DND-41 (cell line): Measurements from ENCODE around the gene RPL29.

ENCODE experiments used
- ATAC-seq: fragments of 200-7000 bp; cut with Tn5 transposase; 3 replicates; pipeline ENCODE4 v1.9.1; 2021; ENCODE audit warnings: low read depth; ENCODE audit not compliant: insufficient read depth
- DNase-seq: peaks from one replicate; pipeline ENCODE4 v3.0.0-alpha.2; 2020
- H2AFZ ChIP-seq: 2 replicates; pipeline ENCODE4 v1.6.0; 2012; ENCODE audit warnings: low read depth, low read length
- H3K27ac ChIP-seq: 2 replicates; pipeline ENCODE4 v1.5.1; 2012; ENCODE audit warnings: low read length, inconsistent platforms
- H3K27me3 ChIP-seq: fragments of 200-600 bp; sonication (generic); 2 replicates; pipeline ENCODE4 v1.6.0; 2012; ENCODE audit warnings: low read length, mild to moderate bottlenecking, inconsistent platforms; ENCODE audit not compliant: insufficient read depth, poor library complexity
- H3K36me3 ChIP-seq: 2 replicates; pipeline ENCODE4 v1.5.1; 2012; ENCODE audit warnings: low read length, inconsistent platforms; ENCODE audit not compliant: insufficient read depth
- H3K4me1 ChIP-seq: 2 replicates; pipeline ENCODE4 v1.5.1; 2012; ENCODE audit warnings: mild to moderate bottlenecking, low read length; ENCODE audit not compliant: insufficient read depth
- H3K4me2 ChIP-seq: 2 replicates; pipeline ENCODE4 v1.6.0; 2012; ENCODE audit warnings: mild to moderate bottlenecking, moderate library complexity, low read length, inconsistent platforms; ENCODE audit not compliant: insufficient read depth
- H3K4me3 ChIP-seq, 2 experiments: fragments of 200-600 bp in 1 of 2; shearing (Covaris generic) in 1 of 2; 2 replicates each; pipeline ENCODE4 v1.5.1; 2012 to 2016; ENCODE audit warnings: inconsistent platforms in 2 of 2, low read length in 2 of 2, mild to moderate bottlenecking in 2 of 2, low read depth in 1 of 2, moderate library complexity in 1 of 2
- H3K79me2 ChIP-seq: 2 replicates; pipeline ENCODE4 v1.6.0; 2012; ENCODE audit warnings: low read length, inconsistent platforms; ENCODE audit not compliant: insufficient read depth
- H3K9ac ChIP-seq: 2 replicates; pipeline ENCODE4 v1.6.0; 2012; ENCODE audit warnings: low read depth, mild to moderate bottlenecking, inconsistent platforms, low read length, moderate library complexity
- H3K9me3 ChIP-seq: 2 replicates; pipeline ENCODE4 v1.5.1; 2012; ENCODE audit warnings: low read length, moderate library complexity, mild to moderate bottlenecking, inconsistent platforms; ENCODE audit not compliant: insufficient read depth, severe bottlenecking
- H4K20me1 ChIP-seq: 2 replicates; pipeline ENCODE4 v1.6.0; 2012; ENCODE audit warnings: low read length; ENCODE audit not compliant: insufficient read depth
- EZH2 ChIP-seq: IDR thresholded peaks from 3 replicates; pipeline ENCODE4 v1.6.1; 2012; ENCODE audit warnings: borderline replicate concordance, low read depth, mild to moderate bottlenecking, moderate library complexity, low read length, inconsistent platforms; ENCODE audit not compliant: severe bottlenecking
- TF ChIP-seq, protein P1 (sequence below): IDR thresholded peaks from 2 replicates; pipeline ENCODE4 v1.5.1; 2012; ENCODE audit warnings: borderline replicate concordance, low read length, moderate library complexity, mild to moderate bottlenecking; ENCODE audit not compliant: poor library complexity, severe bottlenecking; ENCODE audit errors: extremely low read depth

The RPL29 gene

DNA sequence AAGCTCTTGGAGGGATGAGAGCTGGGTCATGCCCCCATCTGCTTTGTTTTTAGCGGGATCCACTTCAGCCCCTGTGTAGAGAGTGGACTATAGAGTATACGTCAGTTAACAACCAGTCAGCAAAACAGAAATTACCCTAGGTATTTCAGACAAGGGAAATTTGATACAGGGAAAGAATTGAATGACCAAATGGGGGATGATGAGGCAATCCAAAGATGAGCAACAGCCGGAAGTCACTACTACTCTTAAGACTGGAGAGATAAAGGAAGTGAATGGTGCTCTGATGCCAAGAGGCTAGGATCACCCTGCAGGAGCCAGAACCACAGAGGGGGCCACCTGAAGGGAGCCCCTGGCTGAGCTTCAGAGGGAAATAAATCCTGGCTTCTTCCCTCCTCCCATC is 42.2 kb downstream of the RPL29 start:
- Histone ChIP-seq H3K79me2 (no peaks in the 10 kb centered on the region), H3K36me3 (no peaks in the 10 kb centered on the region), H2AFZ (no peak overlapping the region), H3K4me2 (no peak overlapping the region), H3K27ac (no peak overlapping the region), H3K4me3 (no peak overlapping the region), H4K20me1 (no peaks in the 10 kb centered on the region), H3K4me1 (no peaks in the 10 kb centered on the region), H3K9me3 (no peaks in the 10 kb centered on the region), H3K27me3 (no peaks in the 10 kb centered on the region), H3K9ac (no peak overlapping the region)
- DNase-seq (no peak), ATAC-seq (no peak)
- TF ChIP-seq, protein P1, sequence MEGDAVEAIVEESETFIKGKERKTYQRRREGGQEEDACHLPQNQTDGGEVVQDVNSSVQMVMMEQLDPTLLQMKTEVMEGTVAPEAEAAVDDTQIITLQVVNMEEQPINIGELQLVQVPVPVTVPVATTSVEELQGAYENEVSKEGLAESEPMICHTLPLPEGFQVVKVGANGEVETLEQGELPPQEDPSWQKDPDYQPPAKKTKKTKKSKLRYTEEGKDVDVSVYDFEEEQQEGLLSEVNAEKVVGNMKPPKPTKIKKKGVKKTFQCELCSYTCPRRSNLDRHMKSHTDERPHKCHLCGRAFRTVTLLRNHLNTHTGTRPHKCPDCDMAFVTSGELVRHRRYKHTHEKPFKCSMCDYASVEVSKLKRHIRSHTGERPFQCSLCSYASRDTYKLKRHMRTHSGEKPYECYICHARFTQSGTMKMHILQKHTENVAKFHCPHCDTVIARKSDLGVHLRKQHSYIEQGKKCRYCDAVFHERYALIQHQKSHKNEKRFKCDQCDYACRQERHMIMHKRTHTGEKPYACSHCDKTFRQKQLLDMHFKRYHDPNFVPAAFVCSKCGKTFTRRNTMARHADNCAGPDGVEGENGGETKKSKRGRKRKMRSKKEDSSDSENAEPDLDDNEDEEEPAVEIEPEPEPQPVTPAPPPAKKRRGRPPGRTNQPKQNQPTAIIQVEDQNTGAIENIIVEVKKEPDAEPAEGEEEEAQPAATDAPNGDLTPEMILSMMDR = no peak
- no peak for TF ChIP-seq EZH2

DNA sequence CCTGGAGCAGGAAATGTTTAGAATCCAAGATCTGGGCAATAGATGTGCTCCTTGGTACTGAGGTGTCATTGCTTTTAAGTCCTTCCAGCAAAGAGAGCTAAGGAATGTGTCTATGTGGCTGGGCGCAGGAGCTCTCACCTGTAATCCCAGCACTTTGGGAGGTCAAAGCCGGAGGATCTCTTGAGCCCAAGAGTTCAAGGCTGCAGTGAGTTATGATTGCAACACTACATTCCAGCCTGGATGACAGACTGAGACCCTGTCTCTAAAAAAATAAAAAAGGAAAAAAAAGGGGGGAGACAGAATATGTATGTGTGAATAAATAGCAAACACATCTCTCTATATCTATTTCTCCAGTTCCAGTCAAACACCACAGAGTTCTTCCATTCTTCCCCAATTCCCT is 44.8 kb downstream of the RPL29 start:
- H3K27me3 ChIP-seq = no peaks in the 10 kb centered on the region
- no peaks in the 10 kb centered on the region; the same call in 1 of the 2 replicates for H4K20me1 ChIP-seq
- no peak overlapping the region for H2AFZ ChIP-seq
- DNase-seq = no peak
- TF ChIP-seq EZH2 = no peak
- TF ChIP-seq, protein P1 = no peak
- no peaks in the 10 kb centered on the region for H3K9me3 ChIP-seq
- no peak overlapping the region for H3K4me2 ChIP-seq
- H3K4me1 ChIP-seq = no peaks in the 10 kb centered on the region
- H3K9ac ChIP-seq = no peak overlapping the region
- no peak overlapping the region for H3K4me3 ChIP-seq
- ATAC-seq = no peak
- H3K79me2 ChIP-seq = no peaks in the 10 kb centered on the region
- H3K27ac ChIP-seq = no peak overlapping the region
- no peaks in the 10 kb centered on the region; the same call in 1 of the 2 replicates for H3K36me3 ChIP-seq

DNA sequence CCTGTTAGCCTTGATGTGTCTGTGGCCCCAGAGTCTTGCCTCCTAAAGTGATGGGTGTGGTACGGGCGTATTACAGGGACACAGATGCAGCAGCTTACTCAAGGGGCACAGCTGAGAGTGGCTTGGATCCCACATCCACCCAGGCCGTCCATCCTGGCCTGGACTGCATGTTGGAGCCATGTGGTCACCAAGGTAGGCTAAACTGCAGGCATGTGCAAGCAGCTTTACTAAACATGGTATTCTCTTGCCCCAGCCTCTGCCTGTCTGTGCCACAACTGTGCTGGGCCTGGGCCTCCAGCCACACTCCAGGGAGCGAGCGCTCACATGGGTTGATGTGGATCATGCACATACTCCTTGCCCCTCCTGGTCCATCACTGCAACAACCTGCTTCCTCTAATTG is 46.6 kb downstream of the RPL29 start:
- ATAC-seq (no peak), DNase-seq (no peak)
- Histone ChIP-seq H3K4me3 (no peak overlapping the region), H3K79me2 (no peaks in the 10 kb centered on the region), H4K20me1 (no peaks in the 10 kb centered on the region; the same call in 1 of the 2 replicates), H3K27ac (no peak overlapping the region), H3K9me3 (no peaks in the 10 kb centered on the region), H3K36me3 (no peaks in the 10 kb centered on the region; the same call in 1 of the 2 replicates), H3K27me3 (no peaks in the 10 kb centered on the region), H3K4me2 (no peak overlapping the region), H3K9ac (no peak overlapping the region), H3K4me1 (no peaks in the 10 kb centered on the region), H2AFZ (no peak overlapping the region)
- no peak for TF ChIP-seq EZH2
- TF ChIP-seq, protein P1 = no peak
